Measurements from ENCODE around the gene AJAP1.

GRCh38 chr1:4772294-4773010 lies 118.0 kb downstream of the AJAP1 start:
- TF ChIP-seq CTCF (conservative IDR thresholded peaks at IDR 0.05) = no peak
- TF ChIP-seq EZH2 (IDR thresholded peaks at IDR 0.05; ENCODE audit: low read depth) = no peak
